GM18909 (cell line): ENCODE data around the gene RAB11FIP2.

ENCODE experiments used
- ATAC-seq: cut with Tn5 transposase; IDR thresholded peaks from one replicate; pipeline ENCODE4 v1.9.1; 2021; ENCODE audit warnings: mild to moderate bottlenecking; ENCODE audit not compliant: unreplicated experiment, poor library complexity

RAB11FIP2 gene

DNA sequence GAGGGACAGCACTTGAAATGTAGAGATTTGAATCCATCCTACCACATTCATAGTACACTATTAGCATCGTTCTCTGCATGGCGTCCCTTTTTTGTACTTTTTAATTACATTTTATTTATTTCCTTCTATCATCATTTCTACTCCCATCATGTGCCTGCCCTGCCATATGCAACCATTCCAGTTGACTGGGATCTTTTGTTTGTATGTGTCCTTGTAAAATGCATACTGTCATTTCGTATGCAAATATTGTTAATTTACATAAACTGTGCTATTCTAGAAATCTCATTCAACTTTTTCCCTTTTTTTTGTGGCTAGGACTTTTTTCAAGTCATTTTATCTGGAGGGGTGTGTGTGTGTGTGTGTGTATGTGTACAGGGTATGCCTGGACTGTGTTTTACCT is 57.9 kb downstream of the RAB11FIP2 start:
- no peak for ATAC-seq

DNA sequence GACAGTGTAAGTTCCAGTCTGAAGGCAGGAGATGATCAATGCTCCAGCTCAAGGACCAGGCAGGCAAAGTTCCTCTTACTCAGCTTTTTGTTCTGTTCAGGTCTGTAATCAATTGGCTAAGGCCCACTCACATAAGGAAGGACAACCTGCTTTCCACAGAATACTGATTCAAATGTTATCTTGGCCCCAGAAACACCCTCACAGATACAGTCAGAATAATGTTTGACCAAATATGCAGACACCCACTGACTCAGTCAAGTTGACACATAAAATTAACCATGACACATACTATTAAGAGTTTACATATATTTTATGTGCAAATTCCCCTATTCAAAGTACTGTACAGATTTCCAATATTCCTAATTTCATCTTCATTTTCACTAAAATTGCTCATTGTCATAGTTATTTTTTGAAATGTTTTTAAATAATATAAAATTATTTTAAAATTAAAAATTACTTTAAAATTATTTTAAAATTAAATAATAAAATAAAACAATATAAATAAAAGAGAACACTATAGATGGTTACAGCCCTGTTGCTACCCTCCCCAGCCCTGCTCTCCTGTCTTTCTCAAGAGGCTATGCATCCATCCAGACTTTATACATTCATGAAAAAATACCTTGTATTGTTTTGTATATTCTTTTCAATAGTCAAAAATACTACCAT is 59.4 kb downstream of the RAB11FIP2 start:
- ATAC-seq: no peak

- no peak for ATAC-seq
These were observed 62.8 kb downstream of the RAB11FIP2 start for GRCh38 chr10:117983961-117984360.

DNA sequence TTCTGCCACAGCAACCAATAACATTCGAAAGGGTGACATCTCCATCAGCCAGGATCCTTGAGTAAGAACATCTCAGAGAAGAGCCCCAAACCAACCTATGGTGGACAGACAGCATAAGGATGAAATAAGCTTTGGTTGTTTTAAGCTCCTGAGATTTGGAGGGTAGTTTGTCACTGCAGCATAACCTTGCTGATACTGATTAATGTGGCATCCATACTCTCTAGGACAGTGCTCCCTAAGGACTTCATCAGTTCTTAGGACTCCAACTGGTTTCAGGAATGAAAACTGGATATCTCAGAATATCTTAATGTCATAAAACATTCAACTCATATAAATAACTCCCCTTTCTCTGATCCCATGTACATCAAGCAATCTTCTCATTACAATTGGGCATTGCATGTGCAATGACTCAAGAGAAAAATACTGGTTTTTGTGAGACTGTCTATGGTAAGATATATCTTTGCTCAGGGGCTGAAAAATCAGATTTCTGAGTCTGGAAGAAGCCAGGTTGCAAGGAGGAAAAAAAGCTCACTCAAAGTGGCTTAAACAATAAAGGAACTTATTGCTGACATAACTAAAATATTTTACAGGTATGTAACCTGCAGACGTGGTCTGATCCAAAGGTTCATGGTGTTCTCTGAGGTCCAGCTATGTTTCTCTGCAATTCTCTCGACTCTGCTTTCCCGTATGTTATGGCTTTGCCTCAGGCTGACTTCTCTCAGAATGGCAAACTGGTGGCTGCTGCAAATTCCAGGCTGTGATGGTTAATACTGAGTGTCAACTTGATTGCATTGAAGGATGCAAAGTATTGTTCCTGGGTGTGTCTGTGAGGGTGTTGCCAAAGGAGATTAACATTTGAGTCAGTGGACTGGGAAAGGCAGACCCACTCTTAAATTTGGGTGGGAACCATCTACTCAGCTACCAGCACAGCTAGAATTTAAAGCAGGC is 65.7 kb downstream of the RAB11FIP2 start:
- no peak for ATAC-seq

DNA sequence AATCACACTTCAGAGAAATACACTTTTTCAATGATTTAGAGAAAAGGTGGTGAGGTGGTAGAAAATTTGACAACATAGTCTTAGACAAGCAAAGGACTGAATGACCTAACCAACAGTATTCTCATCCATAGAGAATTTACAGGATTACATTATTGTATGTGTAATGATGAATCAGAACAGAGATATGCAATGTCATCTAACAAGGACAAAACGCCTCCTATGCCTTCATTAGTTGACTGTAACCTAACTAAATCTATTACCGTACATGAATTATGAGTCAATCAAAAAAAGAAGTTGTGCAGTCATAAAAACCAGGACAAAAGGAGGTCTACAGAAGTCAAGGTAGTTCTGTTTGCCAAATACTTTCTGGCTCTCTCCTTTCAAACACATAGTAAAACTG is 66.5 kb downstream of the RAB11FIP2 start:
- no peak for ATAC-seq

- ATAC-seq: no peak
These were observed 74.4 kb downstream of the RAB11FIP2 start for GRCh38 chr10:117972168-117972837.

DNA sequence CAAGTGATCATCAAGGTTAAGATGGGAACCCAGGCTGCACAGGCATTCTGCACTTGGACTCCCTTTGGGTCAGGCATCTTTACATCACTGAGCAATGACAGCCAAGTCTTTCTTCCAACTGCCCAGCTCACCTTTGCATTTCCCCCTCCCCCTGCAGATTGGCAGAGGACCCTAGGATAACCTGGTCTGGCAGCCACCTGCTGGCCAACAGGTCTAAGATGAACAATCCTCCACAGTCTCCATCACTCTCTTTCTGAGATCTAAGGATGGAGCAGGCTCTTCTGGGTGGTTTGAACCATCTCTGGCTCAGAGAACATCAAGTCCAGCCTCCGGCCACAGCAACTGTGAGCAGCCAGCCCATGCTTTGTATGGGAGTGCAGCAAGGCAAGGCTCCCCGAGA is 75.8 kb downstream of the RAB11FIP2 start:
- ATAC-seq: no peak

DNA sequence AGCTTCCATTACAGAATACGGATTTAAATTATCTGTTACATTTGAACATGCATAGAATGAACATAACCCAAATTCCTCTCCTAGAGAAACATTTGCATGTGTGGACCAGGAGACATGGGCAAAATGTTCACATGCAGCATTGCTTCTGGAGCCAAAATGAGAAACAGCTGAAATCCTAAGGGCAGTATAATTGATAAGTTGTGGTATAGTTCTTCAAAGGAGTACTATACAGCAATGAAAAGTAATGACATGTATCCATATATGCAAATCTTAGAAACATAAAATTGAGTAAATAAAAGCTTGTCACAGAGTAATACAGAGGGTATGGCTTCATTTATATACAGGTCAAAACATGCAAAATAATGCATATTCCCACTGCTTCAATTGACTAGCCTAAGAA is 77.1 kb downstream of the RAB11FIP2 start:
- ATAC-seq: no peak

- ATAC-seq: no peak
These were observed 78.2 kb downstream of the RAB11FIP2 start for GRCh38 chr10:117968354-117969182.

GRCh38 chr10:117967149-117967650 is 79.5 kb downstream of the RAB11FIP2 start:
- ATAC-seq: no peak

GRCh38 chr10:117965984-117966383 is 80.8 kb downstream of the RAB11FIP2 start:
- ATAC-seq: no peak

DNA sequence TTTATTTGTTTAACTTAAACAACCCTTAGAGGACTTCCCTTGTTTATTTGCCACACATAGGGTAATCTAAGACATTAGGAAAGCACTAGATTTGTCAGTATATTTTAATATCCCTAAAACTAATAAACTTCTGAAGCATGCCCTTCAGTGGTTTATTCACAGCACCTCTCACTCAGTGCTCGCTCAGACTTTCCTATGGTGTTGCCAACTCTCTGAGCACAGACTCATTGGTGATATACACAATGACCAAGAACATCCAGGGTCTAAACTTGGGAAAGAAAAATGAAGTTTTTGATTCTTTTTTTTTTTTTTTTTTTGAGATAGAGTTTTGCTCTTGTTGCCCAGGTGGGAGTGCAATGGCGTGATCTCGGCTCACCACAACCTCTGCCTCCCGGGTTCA is 82.2 kb downstream of the RAB11FIP2 start:
- ATAC-seq: no peak

DNA sequence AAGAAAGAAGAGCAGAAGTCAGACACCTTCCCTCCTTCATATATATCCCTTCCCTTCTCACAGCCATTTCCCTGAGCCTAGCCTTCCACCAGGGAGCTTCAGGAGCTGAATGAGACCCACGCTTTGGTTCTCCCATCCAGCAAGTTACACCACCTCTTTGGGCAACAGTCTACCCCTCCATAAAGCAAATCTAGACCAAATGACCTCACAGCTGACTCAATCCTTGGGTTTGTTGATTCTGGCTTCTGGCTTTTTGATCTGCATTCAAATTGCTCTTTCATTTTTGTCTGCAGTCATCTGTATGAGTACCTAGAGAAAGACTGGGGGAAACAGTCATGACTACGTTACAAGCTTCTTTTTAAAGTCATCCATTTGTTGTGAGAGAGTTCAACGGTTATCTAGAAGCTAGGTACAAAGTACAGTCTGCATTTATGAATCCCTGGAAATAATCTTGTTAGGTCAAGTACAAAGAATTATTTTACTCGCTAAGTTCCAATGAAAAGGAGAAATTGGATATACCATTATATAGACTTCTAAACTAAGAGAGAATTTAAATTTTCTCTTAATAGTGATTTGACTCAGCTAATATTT is 86.3 kb downstream of the RAB11FIP2 start:
- ATAC-seq: no peak

- no peak for ATAC-seq
These were observed 89.8 kb downstream of the RAB11FIP2 start for GRCh38 chr10:117956972-117957371.

DNA sequence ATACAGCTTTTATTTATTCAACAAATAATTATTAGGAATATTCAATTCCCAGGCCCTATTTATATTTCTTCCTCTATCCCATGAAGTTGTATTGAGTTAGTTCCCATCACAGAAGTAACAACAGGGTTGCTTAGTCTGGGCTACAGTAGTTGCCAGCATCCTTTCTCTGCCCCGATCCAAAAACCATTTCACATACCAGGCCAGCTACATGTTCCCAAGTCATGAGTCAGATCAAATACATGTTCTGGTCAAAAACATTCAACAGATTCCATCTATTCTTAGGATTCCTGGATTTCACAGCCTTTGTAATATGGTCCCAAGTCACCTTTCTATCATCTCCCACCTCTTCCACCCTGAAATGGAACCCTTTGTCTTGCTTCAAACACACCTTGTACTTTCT is 91.6 kb downstream of the RAB11FIP2 start:
- no peak for ATAC-seq
